ENCODE data around the gene VASH2.
"Not testable (repeated sequence)": the region's sequence is repeated elsewhere in the genome, so short reads cannot be mapped to it uniquely, and the experiment has no call there.

Gene VASH2

DNA sequence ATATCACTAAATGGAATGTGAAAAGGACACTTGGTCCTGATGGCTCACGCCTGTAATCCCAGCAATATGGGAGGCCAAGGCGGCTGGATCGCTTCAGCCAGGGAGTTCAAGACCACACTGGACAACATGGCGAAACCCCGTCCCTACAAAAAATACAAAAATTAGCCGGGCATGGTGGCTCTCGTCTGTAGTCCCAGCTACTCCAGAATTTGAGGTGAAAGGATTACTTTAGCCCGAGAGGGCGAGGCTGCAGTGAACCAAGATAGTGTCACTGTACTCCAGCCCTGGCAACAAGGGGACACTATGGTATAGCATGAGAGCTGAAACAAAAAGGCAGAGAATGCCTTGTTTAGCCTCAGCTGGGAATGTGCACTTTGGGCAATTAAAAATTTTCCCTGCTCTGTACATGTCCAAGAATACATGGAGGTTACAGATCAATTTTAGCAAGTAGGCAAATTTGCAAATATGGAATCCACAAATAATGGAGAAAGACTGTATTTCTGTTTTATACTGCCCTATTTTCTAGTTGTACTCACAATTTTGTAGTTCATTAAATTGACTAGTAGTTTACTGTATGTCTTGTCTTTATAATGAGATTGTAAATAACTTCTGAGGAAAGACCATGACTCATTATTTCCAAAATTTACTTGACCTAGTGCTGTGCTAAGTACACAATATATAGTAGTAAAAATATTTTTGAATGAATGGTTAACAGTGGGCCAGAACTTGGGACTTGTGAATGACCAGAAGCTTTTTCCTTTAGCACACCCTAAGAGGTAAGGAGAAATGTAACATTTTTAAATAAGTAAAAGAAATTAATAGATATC is 67.3 kb downstream of the VASH2 start:
- no peak overlapping the region for H3K4me3 ChIP-seq (ENCODE audit: low read depth, low read length)

DNA sequence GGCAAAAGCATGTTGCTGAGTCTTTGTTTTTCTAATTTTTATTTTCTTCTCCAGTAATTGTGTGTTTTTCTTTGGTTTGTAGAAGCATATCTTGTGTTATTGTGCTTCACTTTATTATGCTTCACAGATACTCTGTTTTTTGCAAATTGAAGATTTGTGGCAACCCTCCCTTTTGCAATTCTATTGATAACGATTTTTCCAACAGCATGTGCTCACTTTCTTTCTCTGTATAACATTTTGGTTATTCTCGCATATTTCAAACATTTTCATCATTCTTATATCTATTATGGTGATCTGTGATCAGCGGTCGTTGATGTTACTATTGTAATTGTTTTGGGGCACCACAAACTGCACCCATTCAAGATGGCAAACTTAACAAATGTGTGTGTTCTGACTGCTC is 69.1 kb downstream of the VASH2 start:
- H3K4me3 ChIP-seq (ENCODE audit: low read depth, low read length) = no peak overlapping the region

DNA sequence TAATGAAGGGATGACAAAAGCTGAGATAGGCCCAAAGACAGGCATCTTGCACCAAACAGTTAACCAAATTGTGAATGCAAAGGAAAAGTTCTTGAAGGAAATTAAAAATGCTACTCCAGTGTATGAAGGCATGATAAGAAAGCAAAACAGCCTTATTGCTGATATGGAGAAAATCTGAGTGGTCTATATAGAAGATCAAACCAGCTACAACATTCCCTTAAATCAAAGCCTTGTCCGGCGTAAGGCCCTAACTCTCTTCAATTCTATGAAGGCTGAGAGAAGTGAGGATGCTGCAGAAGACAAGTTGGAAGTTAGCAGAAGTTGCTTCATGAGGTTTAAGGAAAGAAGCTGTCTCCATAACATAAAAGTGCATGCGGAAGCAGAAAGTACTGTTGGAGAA is 69.7 kb downstream of the VASH2 start:
- H3K4me3 ChIP-seq (ENCODE audit: low read depth, low read length) = no peak overlapping the region

DNA sequence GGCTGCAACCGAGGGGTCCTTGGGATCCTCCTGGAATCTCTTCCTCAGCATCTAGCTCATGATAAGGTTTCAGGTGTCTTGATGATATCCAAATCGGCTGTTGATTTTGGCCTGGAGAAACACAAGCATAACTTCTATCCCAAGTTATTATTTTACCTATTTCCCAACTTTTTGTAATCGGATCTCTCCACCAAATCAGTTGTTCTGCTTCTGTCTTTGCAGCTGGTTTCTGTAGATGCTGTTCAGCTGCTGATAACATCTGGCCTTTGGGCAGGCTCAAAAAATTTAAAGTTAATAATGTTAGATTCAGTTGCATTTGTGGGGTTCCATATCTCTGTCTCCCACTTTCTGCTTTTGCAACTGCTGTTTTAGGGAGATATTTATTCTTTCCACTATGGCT is 76.7 kb downstream of the VASH2 start:
- not testable (repeated sequence) for H3K4me3 ChIP-seq (ENCODE audit: low read depth, low read length)

DNA sequence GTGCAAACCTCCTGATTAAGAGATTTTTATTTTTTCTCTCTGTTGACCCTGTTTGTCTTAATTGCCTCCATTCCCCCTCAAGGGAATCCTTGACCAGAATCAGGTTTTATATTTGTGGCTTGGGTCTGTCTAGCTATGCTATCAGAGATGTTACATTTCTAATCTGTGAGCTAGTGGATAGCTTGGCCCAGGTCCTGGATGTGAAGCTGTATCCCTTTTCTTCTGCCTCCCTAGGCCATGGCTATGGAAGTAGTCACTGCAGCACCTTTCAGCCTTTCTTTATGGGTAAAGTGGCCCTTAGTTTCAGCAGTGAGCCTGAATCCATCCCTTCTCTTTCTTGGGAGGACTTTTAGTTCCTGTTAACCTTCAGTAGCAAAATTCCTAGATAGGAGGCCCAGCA is 82.3 kb downstream of the VASH2 start:
- no peak overlapping the region for H3K4me3 ChIP-seq (ENCODE audit: low read depth, low read length)

DNA sequence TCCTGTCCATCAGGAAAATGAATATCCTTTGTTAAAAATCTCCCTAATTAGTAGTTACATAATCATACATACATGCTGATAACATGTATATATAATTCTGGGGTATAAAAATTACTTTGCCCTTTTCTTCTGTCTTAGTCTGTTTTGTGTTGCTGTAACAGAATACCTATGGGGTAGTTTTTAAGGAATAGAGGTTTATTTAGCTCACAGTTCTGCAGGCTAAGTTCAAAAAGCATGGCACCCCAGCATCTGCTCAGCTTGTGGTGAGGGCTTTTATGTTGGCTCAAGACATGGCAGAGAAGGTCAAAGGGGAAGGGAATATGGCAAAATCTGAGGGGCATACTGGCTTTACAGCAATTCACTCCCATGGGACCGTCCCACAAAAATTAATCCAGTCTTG is 84.4 kb downstream of the VASH2 start:
- H3K4me3 ChIP-seq (ENCODE audit: low read depth, low read length) = no peak overlapping the region

DNA sequence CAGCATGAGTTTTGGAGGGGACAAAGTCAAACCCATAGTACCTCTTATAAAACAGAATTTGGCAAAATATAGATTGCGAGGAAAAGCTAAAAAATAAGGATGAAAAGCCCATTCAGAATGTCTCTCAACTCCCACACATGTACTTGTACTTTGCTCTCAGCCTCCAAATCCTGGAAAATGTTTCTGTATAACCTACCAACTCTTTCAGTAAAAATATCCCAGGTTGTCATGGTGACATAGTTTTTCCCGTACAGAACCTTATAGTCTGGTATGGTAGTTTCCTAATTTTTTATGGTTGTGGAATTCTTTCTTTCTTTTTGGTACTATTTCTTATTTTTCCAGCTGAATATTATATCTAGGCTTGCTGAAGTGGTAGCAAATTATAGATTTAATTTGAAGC is 85.2 kb downstream of the VASH2 start:
- H3K4me3 ChIP-seq (ENCODE audit: low read depth, low read length) = no peak overlapping the region

All from iPS-11a (cell line).